K562 (cell line): ENCODE data around the gene SMAD4.

ENCODE experiments used
- ARID2 ChIP-seq: fragments of 450-650 bp; IDR thresholded peaks from 2 replicates; pipeline ENCODE4 v1.6.1; 2017; ENCODE audit warnings: antibody characterized with exemption, mild to moderate bottlenecking
- EP300 ChIP-seq: IDR thresholded peaks from 2 replicates; pipeline ENCODE4 v1.6.1; 2012; ENCODE audit warnings: low read length, improper control_type of control experiment
- EZH2 ChIP-seq: IDR thresholded peaks from 2 replicates; pipeline ENCODE4 v1.6.1; 2012; ENCODE audit warnings: low read depth, mild to moderate bottlenecking, inconsistent platforms, low read length, borderline replicate concordance
- FOXM1 ChIP-seq, 2 experiments: fragments of 450-650 bp in 1 of 2; sonication (generic) in 1 of 2; formaldehyde crosslinking in 1 of 2; IDR thresholded peaks; 2 replicates each; pipeline versions ENCODE4 v1.6.1 to v1.9.0; 2017 to 2022; ENCODE audit warnings: low read depth in 2 of 2, mild to moderate bottlenecking in 2 of 2, missing genetic modification reagents in 1 of 2, moderate library complexity in 1 of 2
- POLR2AphosphoS2 ChIP-seq: IDR thresholded peaks from 2 replicates; pipeline ENCODE4 v1.6.1; 2012; ENCODE audit warnings: low read length, improper control_type of control experiment
- TBP ChIP-seq: optimal IDR thresholded peaks from 2 replicates; pipeline ENCODE3; 2011; ENCODE audit warnings: low read depth, low read length, improper control_type of control experiment
- ZNF282 ChIP-seq: sonication (generic); formaldehyde crosslinking; IDR thresholded peaks from 2 replicates; pipeline ENCODE4 v1.8.1; 2023; ENCODE audit warnings: missing genetic modification reagents
- TF ChIP-seq, protein P1 (sequence below): fragments of 250-450 bp; sonication (Bioruptor Pico); IDR thresholded peaks from 2 replicates; pipeline ENCODE4 v1.4.0; 2020; ENCODE audit warnings: mild to moderate bottlenecking, moderate library complexity
- TF ChIP-seq, protein P2 (sequence below): fragments of 200-600 bp; sonication (generic); IDR thresholded peaks from one replicate; pipeline ENCODE4 v1.6.1; 2012; ENCODE audit warnings: mild to moderate bottlenecking, low read depth, low read length, inconsistent platforms

DNA sequence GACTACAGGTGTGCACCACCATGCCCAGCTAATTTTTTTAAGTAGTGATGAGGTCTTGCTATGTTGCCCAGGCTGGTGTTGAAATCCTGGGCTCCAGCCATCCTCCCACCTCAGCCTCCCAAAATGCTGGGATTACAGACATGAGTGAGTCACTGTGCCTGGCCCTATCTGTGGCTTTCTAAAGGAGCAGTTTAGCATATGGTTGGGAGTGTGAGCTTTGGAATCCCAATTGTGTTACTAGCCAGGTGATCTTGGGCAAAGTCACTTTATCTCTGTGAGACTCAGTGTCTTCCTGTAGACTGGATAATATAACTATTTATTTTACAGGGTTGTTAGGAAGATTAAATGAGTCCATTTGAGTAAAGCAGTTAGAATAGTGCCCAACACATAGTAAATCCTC, 19.8 kb upstream of the SMAD4 start:
- TF ChIP-seq, protein P1, sequence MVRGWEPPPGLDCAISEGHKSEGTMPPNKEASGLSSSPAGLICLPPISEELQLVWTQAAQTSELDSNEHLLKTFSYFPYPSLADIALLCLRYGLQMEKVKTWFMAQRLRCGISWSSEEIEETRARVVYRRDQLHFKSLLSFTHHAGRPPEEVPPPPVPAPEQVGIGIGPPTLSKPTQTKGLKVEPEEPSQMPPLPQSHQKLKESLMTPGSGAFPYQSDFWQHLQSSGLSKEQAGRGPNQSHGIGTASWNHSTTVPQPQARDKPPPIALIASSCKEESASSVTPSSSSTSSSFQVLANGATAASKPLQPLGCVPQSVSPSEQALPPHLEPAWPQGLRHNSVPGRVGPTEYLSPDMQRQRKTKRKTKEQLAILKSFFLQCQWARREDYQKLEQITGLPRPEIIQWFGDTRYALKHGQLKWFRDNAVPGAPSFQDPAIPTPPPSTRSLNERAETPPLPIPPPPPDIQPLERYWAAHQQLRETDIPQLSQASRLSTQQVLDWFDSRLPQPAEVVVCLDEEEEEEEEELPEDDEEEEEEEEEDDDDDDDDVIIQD (CRISPR knock-in tag), result no peak
- TF ChIP-seq POLR2AphosphoS2 (no peak), ZNF282 (CRISPR knock-in tag) (no peak), FOXM1 (IDR thresholded peaks at IDR 0.05; ENCODE audit: low read depth) (no peak), FOXM1 (CRISPR knock-in tag; IDR thresholded peaks at IDR 0.05; ENCODE audit: low read depth) (no peak), ARID2 (no peak), TBP (no peak), EP300 (no peak), EZH2 (no peak)
- TF ChIP-seq, protein P2, sequence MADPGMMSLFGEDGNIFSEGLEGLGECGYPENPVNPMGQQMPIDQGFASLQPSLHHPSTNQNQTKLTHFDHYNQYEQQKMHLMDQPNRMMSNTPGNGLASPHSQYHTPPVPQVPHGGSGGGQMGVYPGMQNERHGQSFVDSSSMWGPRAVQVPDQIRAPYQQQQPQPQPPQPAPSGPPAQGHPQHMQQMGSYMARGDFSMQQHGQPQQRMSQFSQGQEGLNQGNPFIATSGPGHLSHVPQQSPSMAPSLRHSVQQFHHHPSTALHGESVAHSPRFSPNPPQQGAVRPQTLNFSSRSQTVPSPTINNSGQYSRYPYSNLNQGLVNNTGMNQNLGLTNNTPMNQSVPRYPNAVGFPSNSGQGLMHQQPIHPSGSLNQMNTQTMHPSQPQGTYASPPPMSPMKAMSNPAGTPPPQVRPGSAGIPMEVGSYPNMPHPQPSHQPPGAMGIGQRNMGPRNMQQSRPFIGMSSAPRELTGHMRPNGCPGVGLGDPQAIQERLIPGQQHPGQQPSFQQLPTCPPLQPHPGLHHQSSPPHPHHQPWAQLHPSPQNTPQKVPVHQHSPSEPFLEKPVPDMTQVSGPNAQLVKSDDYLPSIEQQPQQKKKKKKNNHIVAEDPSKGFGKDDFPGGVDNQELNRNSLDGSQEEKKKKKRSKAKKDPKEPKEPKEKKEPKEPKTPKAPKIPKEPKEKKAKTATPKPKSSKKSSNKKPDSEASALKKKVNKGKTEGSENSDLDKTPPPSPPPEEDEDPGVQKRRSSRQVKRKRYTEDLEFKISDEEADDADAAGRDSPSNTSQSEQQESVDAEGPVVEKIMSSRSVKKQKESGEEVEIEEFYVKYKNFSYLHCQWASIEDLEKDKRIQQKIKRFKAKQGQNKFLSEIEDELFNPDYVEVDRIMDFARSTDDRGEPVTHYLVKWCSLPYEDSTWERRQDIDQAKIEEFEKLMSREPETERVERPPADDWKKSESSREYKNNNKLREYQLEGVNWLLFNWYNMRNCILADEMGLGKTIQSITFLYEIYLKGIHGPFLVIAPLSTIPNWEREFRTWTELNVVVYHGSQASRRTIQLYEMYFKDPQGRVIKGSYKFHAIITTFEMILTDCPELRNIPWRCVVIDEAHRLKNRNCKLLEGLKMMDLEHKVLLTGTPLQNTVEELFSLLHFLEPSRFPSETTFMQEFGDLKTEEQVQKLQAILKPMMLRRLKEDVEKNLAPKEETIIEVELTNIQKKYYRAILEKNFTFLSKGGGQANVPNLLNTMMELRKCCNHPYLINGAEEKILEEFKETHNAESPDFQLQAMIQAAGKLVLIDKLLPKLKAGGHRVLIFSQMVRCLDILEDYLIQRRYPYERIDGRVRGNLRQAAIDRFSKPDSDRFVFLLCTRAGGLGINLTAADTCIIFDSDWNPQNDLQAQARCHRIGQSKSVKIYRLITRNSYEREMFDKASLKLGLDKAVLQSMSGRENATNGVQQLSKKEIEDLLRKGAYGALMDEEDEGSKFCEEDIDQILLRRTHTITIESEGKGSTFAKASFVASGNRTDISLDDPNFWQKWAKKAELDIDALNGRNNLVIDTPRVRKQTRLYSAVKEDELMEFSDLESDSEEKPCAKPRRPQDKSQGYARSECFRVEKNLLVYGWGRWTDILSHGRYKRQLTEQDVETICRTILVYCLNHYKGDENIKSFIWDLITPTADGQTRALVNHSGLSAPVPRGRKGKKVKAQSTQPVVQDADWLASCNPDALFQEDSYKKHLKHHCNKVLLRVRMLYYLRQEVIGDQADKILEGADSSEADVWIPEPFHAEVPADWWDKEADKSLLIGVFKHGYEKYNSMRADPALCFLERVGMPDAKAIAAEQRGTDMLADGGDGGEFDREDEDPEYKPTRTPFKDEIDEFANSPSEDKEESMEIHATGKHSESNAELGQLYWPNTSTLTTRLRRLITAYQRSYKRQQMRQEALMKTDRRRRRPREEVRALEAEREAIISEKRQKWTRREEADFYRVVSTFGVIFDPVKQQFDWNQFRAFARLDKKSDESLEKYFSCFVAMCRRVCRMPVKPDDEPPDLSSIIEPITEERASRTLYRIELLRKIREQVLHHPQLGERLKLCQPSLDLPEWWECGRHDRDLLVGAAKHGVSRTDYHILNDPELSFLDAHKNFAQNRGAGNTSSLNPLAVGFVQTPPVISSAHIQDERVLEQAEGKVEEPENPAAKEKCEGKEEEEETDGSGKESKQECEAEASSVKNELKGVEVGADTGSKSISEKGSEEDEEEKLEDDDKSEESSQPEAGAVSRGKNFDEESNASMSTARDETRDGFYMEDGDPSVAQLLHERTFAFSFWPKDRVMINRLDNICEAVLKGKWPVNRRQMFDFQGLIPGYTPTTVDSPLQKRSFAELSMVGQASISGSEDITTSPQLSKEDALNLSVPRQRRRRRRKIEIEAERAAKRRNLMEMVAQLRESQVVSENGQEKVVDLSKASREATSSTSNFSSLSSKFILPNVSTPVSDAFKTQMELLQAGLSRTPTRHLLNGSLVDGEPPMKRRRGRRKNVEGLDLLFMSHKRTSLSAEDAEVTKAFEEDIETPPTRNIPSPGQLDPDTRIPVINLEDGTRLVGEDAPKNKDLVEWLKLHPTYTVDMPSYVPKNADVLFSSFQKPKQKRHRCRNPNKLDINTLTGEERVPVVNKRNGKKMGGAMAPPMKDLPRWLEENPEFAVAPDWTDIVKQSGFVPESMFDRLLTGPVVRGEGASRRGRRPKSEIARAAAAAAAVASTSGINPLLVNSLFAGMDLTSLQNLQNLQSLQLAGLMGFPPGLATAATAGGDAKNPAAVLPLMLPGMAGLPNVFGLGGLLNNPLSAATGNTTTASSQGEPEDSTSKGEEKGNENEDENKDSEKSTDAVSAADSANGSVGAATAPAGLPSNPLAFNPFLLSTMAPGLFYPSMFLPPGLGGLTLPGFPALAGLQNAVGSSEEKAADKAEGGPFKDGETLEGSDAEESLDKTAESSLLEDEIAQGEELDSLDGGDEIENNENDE, result no peak
